Parietal lobe (tissue), 1 donor: ENCODE measurements around the gene CCL11. TPM values are rescaled to one million over a fixed set of nuclear protein-coding genes. Genes with fewer than 3 reads are reported as not detected.

Source experiments
- total RNA-seq: library from RNA; depleted of rRNA; stranded (reverse); fragments of >200 nt; gene quantifications from one replicate; pipeline ENCODE4 v1.2.3, GENCODE V29; 2014

Gene CCL11
- total RNA-seq: not detected

DNA sequence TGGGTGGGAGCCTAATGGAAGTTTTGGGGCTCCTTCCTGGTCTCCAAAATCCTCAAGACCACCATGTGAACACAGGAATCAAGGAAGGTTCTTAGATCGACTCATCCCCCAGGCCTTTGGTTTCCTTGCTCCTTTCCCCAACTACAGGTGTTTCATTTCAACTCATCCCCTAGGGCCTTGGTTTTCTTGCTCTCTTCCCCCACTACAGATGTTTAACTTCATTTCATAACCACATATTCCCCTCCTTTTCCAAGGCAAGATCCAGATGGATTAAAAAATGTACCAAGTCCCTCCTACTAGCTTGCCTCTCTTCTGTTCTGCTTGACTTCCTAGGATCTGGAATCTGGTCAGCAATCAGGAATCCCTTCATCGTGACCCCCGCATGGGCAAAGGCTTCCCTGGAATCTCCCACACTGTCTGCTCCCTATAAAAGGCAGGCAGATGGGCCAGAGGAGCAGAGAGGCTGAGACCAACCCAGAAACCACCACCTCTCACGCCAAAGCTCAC is at the start of gene CCL11:
Gene CCL11, plus strand, starts transcription at position 457 of the 507 bp plus-strand sequence. CDS start 67 bp downstream, outside the sequence.

DNA sequence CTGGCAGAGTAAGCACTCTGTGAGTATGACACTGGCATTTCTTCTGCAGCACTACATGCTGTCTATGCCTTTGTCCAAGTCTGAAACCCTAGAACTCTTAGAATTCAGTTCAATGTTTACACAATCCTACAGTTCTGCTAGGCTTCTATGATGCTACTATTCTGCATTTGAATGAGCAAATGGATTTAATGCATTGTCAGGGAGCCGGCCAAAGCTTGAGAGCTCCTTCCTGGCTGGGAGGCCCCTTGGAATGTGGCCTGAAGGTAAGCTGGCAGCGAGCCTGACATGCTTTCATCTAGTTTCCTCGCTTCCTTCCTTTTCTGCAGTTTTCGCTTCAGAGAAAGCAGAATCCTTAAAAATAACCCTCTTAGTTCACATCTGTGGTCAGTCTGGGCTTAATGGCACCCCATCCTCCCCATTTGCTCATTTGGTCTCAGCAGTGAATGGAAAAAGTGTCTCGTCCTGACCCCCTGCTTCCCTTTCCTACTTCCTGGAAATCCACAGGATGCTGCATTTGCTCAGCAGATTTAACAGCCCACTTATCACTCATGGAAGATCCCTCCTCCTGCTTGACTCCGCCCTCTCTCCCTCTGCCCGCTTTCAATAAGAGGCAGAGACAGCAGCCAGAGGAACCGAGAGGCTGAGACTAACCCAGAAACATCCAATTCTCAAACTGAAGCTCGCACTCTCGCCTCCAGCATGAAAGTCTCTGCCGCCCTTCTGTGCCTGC is 30.7 kb upstream of the CCL11 start, which contains the start of gene CCL2:
Gene CCL2, plus strand, starts transcription at position 635 of the 730 bp plus-strand sequence. Its CDS starts 65 bp downstream, at position 700.

DNA sequence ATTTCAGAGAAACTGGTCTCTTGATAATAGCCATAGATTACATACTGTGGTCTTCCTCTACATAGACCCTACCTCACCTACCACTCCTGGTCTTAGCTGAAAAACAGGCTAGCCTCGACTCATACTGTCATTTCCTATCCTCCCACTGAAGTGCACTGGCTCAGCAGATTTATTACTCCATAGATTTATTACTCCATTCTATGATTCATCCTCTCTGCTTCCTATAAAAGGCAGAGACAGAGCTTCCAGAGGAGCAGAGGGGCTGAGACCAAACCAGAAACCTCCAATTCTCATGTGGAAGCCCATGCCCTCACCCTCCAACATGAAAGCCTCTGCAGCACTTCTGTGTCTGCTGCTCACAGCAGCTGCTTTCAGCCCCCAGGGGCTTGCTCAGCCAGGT is 15.6 kb upstream of the CCL11 start, which contains the start of gene CCL7:
Gene CCL7, plus strand, starts transcription at position 253 of the 400 bp plus-strand sequence. Its CDS starts 70 bp downstream, at position 323.

DNA sequence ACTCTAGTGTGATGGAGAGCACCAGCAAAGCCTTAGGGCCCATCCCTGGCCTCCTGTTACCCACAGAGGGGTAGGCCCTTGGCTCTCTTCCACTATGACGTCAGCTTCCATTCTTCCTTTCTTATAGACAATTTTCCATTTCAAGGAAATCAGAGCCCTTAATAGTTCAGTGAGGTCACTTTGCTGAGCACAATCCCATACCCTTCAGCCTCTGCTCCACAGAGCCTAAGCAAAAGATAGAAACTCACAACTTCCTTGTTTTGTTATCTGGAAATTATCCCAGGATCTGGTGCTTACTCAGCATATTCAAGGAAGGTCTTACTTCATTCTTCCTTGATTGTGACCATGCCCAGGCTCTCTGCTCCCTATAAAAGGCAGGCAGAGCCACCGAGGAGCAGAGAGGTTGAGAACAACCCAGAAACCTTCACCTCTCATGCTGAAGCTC is 33.5 kb downstream of the CCL11 start, which contains the start of gene CCL8:
Gene CCL8, plus strand, starts transcription at position 397 of the 445 bp plus-strand sequence. CDS start 67 bp downstream, outside the sequence.

Other genes with a start within 250 kb of the CCL11 start
- gene CCL2, start 30.5 kb upstream of the CCL11 start, total RNA-seq: 0.94 TPM
- gene CCL7, start 15.5 kb upstream of the CCL11 start, total RNA-seq: not detected
- gene CCL8, start 33.7 kb downstream of the CCL11 start, total RNA-seq: not detected
- not detected for gene CCL13, start 70.7 kb downstream of the CCL11 start, total RNA-seq
- gene CCL1, start 77.5 kb downstream of the CCL11 start, total RNA-seq: not detected